DOHH2 (cell line): ENCODE data around the gene ALS2CL.

ENCODE experiments used
- H3F3A ChIP-seq: fragments of 200-600 bp; sonication (generic), shearing (Covaris generic); 2 replicates; pipeline ENCODE4 v1.6.0; 2016; ENCODE audit warnings: antibody characterized with exemption, mild to moderate bottlenecking; ENCODE audit not compliant: control insufficient read depth, insufficient read depth
- H3K27ac ChIP-seq: fragments of 200-600 bp; sonication (generic); 2 replicates; pipeline ENCODE4 v1.5.1; 2014; ENCODE audit warnings: low read depth, mild to moderate bottlenecking, low read length, moderate library complexity
- H3K27me3 ChIP-seq: fragments of 200-600 bp; sonication (generic); 2 replicates; pipeline ENCODE4 v1.6.1; 2014; ENCODE audit warnings: mild to moderate bottlenecking, low read length, mixed read lengths; ENCODE audit not compliant: control insufficient read depth
- H3K36me3 ChIP-seq: fragments of 200-600 bp; sonication (generic); 2 replicates; pipeline ENCODE4 v1.6.1; 2014; ENCODE audit warnings: mild to moderate bottlenecking, low read length, moderate library complexity, mixed read lengths; ENCODE audit not compliant: control insufficient read depth
- H3K4me1 ChIP-seq: fragments of 200-600 bp; sonication (generic); 2 replicates; pipeline ENCODE4 v1.6.1; 2014; ENCODE audit warnings: mild to moderate bottlenecking, low read length, mixed read lengths; ENCODE audit not compliant: control insufficient read depth
- H3K4me2 ChIP-seq: fragments of 200-600 bp; sonication (generic); 2 replicates; pipeline ENCODE4 v1.6.0; 2014; ENCODE audit warnings: mild to moderate bottlenecking, low read length, moderate library complexity
- H3K4me3 ChIP-seq: fragments of 200-600 bp; sonication (generic); 2 replicates; pipeline ENCODE4 v1.5.1; 2014; ENCODE audit warnings: mild to moderate bottlenecking, low read length, mixed read lengths
- H3K79me2 ChIP-seq: fragments of 200-600 bp; sonication (generic); 2 replicates; pipeline ENCODE4 v1.6.1; 2014; ENCODE audit warnings: mild to moderate bottlenecking, low read length, mixed read lengths; ENCODE audit not compliant: control insufficient read depth
- H3K9me2 ChIP-seq: fragments of 200-600 bp; sonication (generic); replicated peaks from 2 replicates; pipeline ENCODE4 v1.6.1; 2014; ENCODE audit warnings: mild to moderate bottlenecking, low read length, mixed read lengths; ENCODE audit not compliant: control insufficient read depth
- H3K9me3 ChIP-seq: fragments of 200-600 bp; sonication (generic); 2 replicates; pipeline ENCODE4 v1.6.1; 2014; ENCODE audit warnings: antibody characterized with exemption, low read length, mixed read lengths; ENCODE audit not compliant: control insufficient read depth, insufficient read depth
- H4K20me1 ChIP-seq: fragments of 200-600 bp; sonication (generic); 2 replicates; pipeline ENCODE4 v1.6.0; 2014; ENCODE audit warnings: low read depth, mild to moderate bottlenecking, antibody characterized with exemption, low read length, moderate library complexity; ENCODE audit not compliant: control insufficient read depth, insufficient read depth
- CTCF ChIP-seq: fragments of 200-600 bp; sonication (generic); IDR thresholded peaks from one replicate; pipeline ENCODE4 v1.5.1; 2014; ENCODE audit warnings: antibody characterized with exemption, mild to moderate bottlenecking, low read depth, low read length; ENCODE audit not compliant: poor library complexity, severe bottlenecking
- EZH2phosphoT487 ChIP-seq: fragments of 200-600 bp; sonication (generic); IDR thresholded peaks from 2 replicates; pipeline ENCODE4 v1.6.1; 2017; ENCODE audit warnings: borderline replicate concordance, mild to moderate bottlenecking, antibody characterized with exemption, low read length, moderate library complexity, mixed read lengths

The ALS2CL gene

GRCh38 chr3:46668116-46668515 lies 25.4 kb downstream of the ALS2CL start:
- Histone ChIP-seq H3K9me3 (no peaks in the 10 kb centered on the region), H3K4me1 (no peaks in the 10 kb centered on the region), H3K4me3 (no peak overlapping the region), H3K27me3 (no peaks in the 10 kb centered on the region), H3K9me2 (no peaks in the 10 kb centered on the region), H3F3A (no peaks in the 10 kb centered on the region), H3K27ac (no peak overlapping the region), H4K20me1 (no peaks in the 10 kb centered on the region), H3K4me2 (no peak overlapping the region), H3K36me3 (no peaks in the 10 kb centered on the region), H3K79me2 (no peaks in the 10 kb centered on the region)
- no peak for TF ChIP-seq EZH2phosphoT487
- no peak for TF ChIP-seq CTCF

DNA sequence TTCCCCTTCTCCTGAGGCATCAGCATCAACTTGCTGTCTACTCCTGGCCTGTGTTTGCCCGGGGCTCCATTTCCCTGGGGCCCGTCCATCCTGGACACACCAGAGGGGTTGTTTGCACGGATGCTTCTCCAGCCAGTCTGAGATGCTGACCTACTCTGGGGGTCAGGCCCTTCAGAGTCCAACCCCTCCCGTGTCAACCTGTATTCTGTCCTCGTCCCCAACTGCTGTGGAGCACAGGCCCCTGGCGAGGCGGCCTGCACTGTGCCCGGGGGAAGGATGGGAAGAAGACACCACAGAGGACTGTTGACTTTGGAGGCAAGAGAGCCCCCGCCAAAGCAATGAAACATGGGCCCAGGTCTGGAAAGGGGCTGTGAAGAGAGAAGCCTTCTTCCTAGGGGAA lies 25.8 kb downstream of the ALS2CL start:
- no peaks in the 10 kb centered on the region for H3K9me3 ChIP-seq
- TF ChIP-seq CTCF (no peak), EZH2phosphoT487 (no peak)
- H3K27me3 ChIP-seq, result no peaks in the 10 kb centered on the region
- no peaks in the 10 kb centered on the region for H3K4me1 ChIP-seq
- no peaks in the 10 kb centered on the region for H4K20me1 ChIP-seq
- H3K36me3 ChIP-seq, result no peaks in the 10 kb centered on the region
- no peak overlapping the region for H3K27ac ChIP-seq
- no peak overlapping the region for H3K4me3 ChIP-seq
- no peaks in the 10 kb centered on the region for H3K9me2 ChIP-seq
- no peaks in the 10 kb centered on the region for H3K79me2 ChIP-seq
- no peaks in the 10 kb centered on the region for H3F3A ChIP-seq
- no peak overlapping the region for H3K4me2 ChIP-seq

DNA sequence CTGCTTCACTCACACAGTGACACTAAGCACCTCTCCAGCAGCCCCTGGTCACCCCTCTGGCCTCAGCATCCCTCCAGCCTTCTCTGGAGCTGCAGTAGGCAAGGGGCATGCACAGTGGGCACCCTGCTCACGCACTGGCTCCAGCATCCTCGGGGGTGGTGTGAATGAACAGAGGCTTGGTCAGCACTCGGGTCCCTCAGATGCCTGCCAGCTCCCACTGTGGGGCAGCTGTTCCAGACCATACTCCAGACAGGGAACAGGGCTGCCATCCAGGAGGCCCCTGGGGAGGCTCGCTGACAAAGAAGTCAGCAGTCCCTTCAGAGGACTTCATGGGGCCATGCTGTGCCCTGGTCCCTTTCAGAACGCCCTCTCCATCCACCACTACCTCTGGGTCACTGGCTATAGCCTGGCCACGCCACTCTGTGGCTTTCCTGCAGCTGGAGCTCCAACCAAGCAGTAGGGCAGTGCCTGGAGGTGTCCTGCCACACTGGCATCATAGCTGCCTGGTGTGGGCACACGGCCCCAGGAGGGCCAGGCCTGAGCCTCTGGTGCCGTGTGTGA lies 26.3 kb downstream of the ALS2CL start:
- no peaks in the 10 kb centered on the region for H3K36me3 ChIP-seq
- H3K9me3 ChIP-seq, result no peaks in the 10 kb centered on the region
- no peak overlapping the region for H3K27ac ChIP-seq
- H3F3A ChIP-seq, result no peaks in the 10 kb centered on the region
- no peaks in the 10 kb centered on the region for H4K20me1 ChIP-seq
- no peaks in the 10 kb centered on the region for H3K79me2 ChIP-seq
- no peaks in the 10 kb centered on the region for H3K27me3 ChIP-seq
- H3K4me1 ChIP-seq, result no peaks in the 10 kb centered on the region
- H3K4me3 ChIP-seq, result no peak overlapping the region
- no peak overlapping the region for H3K4me2 ChIP-seq
- no peaks in the 10 kb centered on the region for H3K9me2 ChIP-seq
- no peak for TF ChIP-seq CTCF
- TF ChIP-seq EZH2phosphoT487, result no peak
